Measurements from ENCODE around the gene SORCS3.

The SORCS3 gene

GRCh38 chr10:105112862-105113261 lies 471.8 kb downstream of the SORCS3 start:
- DNase-seq (ENCODE audit: low read depth): no peak

- no peak for DNase-seq (ENCODE audit: low read depth)
Observed at GRCh38 chr10:105113666-105114065, 472.6 kb downstream of the SORCS3 start.

GRCh38 chr10:105121743-105122142 lies 480.7 kb downstream of the SORCS3 start:
- no peak for DNase-seq (ENCODE audit: low read depth)

GRCh38 chr10:105128111-105128510 lies 487.0 kb downstream of the SORCS3 start:
- DNase-seq (ENCODE audit: low read depth): no peak

- DNase-seq (ENCODE audit: low read depth): no peak
Observed at GRCh38 chr10:105138358-105138757, 497.3 kb downstream of the SORCS3 start.

GRCh38 chr10:105139363-105139896 lies 498.3 kb downstream of the SORCS3 start:
- no peak for DNase-seq (ENCODE audit: low read depth)

- no peak for DNase-seq (ENCODE audit: low read depth)
Observed at GRCh38 chr10:105140600-105140999, 499.5 kb downstream of the SORCS3 start.

- no peak for DNase-seq (ENCODE audit: low read depth)
Observed at GRCh38 chr10:105145711-105146110, 504.6 kb downstream of the SORCS3 start.

GRCh38 chr10:105146436-105146835 lies 505.3 kb downstream of the SORCS3 start:
- DNase-seq (ENCODE audit: low read depth): no peak

- no peak for DNase-seq (ENCODE audit: low read depth)
Observed at GRCh38 chr10:105148456-105148855, 507.4 kb downstream of the SORCS3 start.

- no peak for DNase-seq (ENCODE audit: low read depth)
Observed at GRCh38 chr10:105148921-105149320, 507.8 kb downstream of the SORCS3 start.

GRCh38 chr10:105149371-105149891 lies 508.3 kb downstream of the SORCS3 start:
- no peak for DNase-seq (ENCODE audit: low read depth)

GRCh38 chr10:105150259-105150880 lies 509.3 kb downstream of the SORCS3 start:
- no peak for DNase-seq (ENCODE audit: low read depth)

GRCh38 chr10:105154736-105155135 lies 513.6 kb downstream of the SORCS3 start:
- DNase-seq (ENCODE audit: low read depth): no peak

- no peak for DNase-seq (ENCODE audit: low read depth)
Observed at GRCh38 chr10:105159268-105159667, 518.2 kb downstream of the SORCS3 start.

- no peak for DNase-seq (ENCODE audit: low read depth)
Observed at GRCh38 chr10:105161149-105161548, 520.1 kb downstream of the SORCS3 start.

GRCh38 chr10:105161767-105162166 lies 520.7 kb downstream of the SORCS3 start:
- DNase-seq (ENCODE audit: low read depth): no peak

GRCh38 chr10:105170521-105170920 lies 529.4 kb downstream of the SORCS3 start:
- DNase-seq (ENCODE audit: low read depth): no peak

- DNase-seq (ENCODE audit: low read depth): no peak
Observed at GRCh38 chr10:105171945-105172344, 530.9 kb downstream of the SORCS3 start.

GRCh38 chr10:105181626-105182025 lies 540.5 kb downstream of the SORCS3 start:
- DNase-seq (ENCODE audit: low read depth): no peak

GRCh38 chr10:105183536-105183935 lies 542.4 kb downstream of the SORCS3 start:
- no peak for DNase-seq (ENCODE audit: low read depth)

- DNase-seq (ENCODE audit: low read depth): no peak
Observed at GRCh38 chr10:105185161-105185560, 544.1 kb downstream of the SORCS3 start.

- DNase-seq (ENCODE audit: low read depth): no peak
Observed at GRCh38 chr10:105187243-105187642, 546.2 kb downstream of the SORCS3 start.
